ENCODE data around the gene ZAR1L.

- TF ChIP-seq CTCF (IDR thresholded peaks at IDR 0.05) (peak in 1 of 6 experiments; percentile 3), POLR2A (IDR thresholded peaks at IDR 0.05) (peak; percentile 51 to 60)
These were observed at the start of gene ZAR1L, which contains the start of gene BRCA2 for GRCh38 chr13:32315238-32316027.

Data from Peyer's patch (tissue), 4 donors.